ENCODE data around the gene MESD.

DNA sequence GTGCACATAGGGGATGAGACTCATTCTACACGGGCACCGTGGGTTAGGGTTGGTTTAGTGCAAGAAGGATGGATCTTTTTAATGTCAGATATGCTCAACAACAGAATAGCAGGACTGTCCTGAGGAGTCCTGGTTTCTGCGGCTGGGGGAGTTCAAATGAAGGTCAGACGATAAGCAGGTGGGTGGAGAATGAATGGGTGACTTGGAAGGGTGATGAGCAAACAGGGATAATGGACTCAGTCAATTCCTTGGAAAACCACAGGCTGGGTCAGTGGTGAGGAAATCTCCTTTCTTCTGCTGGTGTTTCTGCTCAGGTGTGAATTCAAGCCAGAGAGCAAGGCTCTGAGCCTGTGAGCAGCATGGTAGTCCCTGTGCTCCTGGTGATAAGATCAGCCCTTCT is 59.9 kb downstream of the MESD start:
- TF ChIP-seq POLR2A (IDR thresholded peaks at IDR 0.05) = no peak
- TF ChIP-seq, protein P1, sequence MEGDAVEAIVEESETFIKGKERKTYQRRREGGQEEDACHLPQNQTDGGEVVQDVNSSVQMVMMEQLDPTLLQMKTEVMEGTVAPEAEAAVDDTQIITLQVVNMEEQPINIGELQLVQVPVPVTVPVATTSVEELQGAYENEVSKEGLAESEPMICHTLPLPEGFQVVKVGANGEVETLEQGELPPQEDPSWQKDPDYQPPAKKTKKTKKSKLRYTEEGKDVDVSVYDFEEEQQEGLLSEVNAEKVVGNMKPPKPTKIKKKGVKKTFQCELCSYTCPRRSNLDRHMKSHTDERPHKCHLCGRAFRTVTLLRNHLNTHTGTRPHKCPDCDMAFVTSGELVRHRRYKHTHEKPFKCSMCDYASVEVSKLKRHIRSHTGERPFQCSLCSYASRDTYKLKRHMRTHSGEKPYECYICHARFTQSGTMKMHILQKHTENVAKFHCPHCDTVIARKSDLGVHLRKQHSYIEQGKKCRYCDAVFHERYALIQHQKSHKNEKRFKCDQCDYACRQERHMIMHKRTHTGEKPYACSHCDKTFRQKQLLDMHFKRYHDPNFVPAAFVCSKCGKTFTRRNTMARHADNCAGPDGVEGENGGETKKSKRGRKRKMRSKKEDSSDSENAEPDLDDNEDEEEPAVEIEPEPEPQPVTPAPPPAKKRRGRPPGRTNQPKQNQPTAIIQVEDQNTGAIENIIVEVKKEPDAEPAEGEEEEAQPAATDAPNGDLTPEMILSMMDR (IDR thresholded peaks at IDR 0.05) = no peak
